Parathyroid adenoma (tissue), 2 donors: ENCODE data around the gene ABCC9.

Experiments used
- H2AFZ ChIP-seq: fragments of 300-600 bp; sonication (generic); one replicate; pipeline ENCODE4 v1.7.0; 2017; ENCODE audit warnings: antibody characterized with exemption, mild to moderate bottlenecking
- H3K27ac ChIP-seq: fragments of 300-600 bp; sonication (generic); one replicate; pipeline ENCODE4 v1.7.0; 2017
- H3K27me3 ChIP-seq: fragments of 300-600 bp; sonication (generic); one replicate; pipeline ENCODE4 v1.7.0; 2017; ENCODE audit warnings: low read length; ENCODE audit not compliant: control insufficient read depth, insufficient read depth
- H3K36me3 ChIP-seq: fragments of 300-600 bp; sonication (generic); one replicate; pipeline ENCODE4 v1.7.0; 2017; ENCODE audit warnings: low read length; ENCODE audit not compliant: control insufficient read depth, insufficient read depth
- H3K4me1 ChIP-seq: fragments of 300-600 bp; sonication (generic); one replicate; pipeline ENCODE4 v1.7.0; 2017; ENCODE audit warnings: control low read depth
- H3K4me2 ChIP-seq: fragments of 300-600 bp; sonication (generic); one replicate; pipeline ENCODE4 v1.7.0; 2017; ENCODE audit warnings: low read length
- H3K4me3 ChIP-seq: fragments of 300-600 bp; sonication (generic); one replicate; pipeline ENCODE4 v1.7.0; 2017; ENCODE audit warnings: low read depth, low read length
- H3K79me2 ChIP-seq: fragments of 300-600 bp; sonication (generic); one replicate; pipeline ENCODE4 v1.7.0; 2017; ENCODE audit warnings: control low read depth
- H3K9ac ChIP-seq: fragments of 300-600 bp; sonication (generic); one replicate; pipeline ENCODE4 v1.7.0; 2017; ENCODE audit warnings: mild to moderate bottlenecking
- H3K9me3 ChIP-seq: fragments of 300-600 bp; sonication (generic); one replicate; pipeline ENCODE4 v1.7.0; 2017; ENCODE audit warnings: low read length; ENCODE audit not compliant: control insufficient read depth
- TF ChIP-seq, protein P1 (sequence below): fragments of 300-600 bp; sonication (generic); IDR thresholded peaks from one replicate; pipeline ENCODE4 v1.7.0; 2017; ENCODE audit warnings: antibody characterized with exemption, mild to moderate bottlenecking
- donor health status: primary hyperparathyroidism.

ABCC9 gene

DNA sequence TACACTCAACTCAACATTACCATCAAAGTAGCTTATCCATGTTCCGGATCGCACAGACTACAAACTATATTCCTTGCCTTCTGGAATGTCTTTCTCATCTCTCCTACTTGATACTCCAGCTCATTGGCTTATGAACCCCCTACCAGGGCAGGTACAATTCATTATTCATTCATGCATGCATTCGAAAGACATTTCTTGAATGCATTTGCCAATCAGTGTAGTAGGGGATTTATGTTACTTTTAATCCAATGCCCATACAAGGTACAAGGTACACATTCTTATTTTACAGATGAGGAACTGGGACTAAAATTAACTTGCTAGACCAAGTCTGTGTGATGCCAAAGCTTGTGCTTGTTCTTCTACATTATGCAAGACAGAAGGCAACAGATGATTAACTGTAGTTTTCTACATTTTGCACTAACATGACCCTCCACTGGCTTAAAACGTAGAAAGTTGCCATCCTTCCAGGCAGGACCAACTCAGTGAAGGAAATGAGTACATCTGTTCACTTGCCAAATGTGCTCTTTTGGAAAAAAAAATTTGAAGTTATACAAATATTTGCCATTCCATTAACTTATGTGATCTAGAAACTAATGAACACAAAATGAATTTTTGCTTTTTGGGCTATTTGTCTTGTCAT lies 113.0 kb downstream of the ABCC9 start:
- Histone ChIP-seq H3K4me3 (no peak overlapping the region), H3K4me1 (no peaks in the 10 kb centered on the region)
- TF ChIP-seq, protein P1, sequence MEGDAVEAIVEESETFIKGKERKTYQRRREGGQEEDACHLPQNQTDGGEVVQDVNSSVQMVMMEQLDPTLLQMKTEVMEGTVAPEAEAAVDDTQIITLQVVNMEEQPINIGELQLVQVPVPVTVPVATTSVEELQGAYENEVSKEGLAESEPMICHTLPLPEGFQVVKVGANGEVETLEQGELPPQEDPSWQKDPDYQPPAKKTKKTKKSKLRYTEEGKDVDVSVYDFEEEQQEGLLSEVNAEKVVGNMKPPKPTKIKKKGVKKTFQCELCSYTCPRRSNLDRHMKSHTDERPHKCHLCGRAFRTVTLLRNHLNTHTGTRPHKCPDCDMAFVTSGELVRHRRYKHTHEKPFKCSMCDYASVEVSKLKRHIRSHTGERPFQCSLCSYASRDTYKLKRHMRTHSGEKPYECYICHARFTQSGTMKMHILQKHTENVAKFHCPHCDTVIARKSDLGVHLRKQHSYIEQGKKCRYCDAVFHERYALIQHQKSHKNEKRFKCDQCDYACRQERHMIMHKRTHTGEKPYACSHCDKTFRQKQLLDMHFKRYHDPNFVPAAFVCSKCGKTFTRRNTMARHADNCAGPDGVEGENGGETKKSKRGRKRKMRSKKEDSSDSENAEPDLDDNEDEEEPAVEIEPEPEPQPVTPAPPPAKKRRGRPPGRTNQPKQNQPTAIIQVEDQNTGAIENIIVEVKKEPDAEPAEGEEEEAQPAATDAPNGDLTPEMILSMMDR: no peak

DNA sequence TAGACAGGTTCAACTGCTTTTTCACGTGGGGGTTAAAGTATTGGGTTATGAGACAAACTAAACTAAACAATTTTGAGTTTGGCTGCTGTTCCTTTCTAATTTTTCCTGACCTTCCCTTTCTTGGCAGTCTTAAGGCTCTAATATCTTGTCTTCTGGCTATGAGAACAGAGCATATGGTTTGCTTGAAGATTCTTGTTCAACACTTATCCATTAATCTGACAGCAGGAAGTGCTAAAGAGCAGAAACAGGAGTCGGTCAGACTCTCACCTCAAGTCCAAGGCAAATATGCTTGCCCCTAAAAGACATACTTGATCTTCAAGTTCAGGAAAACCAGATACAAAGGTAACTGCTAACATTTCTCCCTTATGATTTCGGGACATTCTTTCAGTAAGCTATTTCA lies 114.1 kb downstream of the ABCC9 start:
- H3K9me3 ChIP-seq: no peaks in the 10 kb centered on the region
- H3K9ac ChIP-seq: no peak overlapping the region
- H3K79me2 ChIP-seq: no peaks in the 10 kb centered on the region
- H3K36me3 ChIP-seq: no peaks in the 10 kb centered on the region
- TF ChIP-seq, protein P1: no peak
- H3K4me2 ChIP-seq: no peak overlapping the region
- H3K27ac ChIP-seq: no peak overlapping the region
- no peak overlapping the region for H2AFZ ChIP-seq
- H3K4me1 ChIP-seq: no peaks in the 10 kb centered on the region
- no peak overlapping the region for H3K4me3 ChIP-seq
- no peaks in the 10 kb centered on the region for H3K27me3 ChIP-seq

More for the DNA sequence above, 113.0 kb downstream of the ABCC9 start:
- Histone ChIP-seq H2AFZ (no peak overlapping the region), H3K79me2 (no peaks in the 10 kb centered on the region), H3K36me3 (no peaks in the 10 kb centered on the region), H3K9ac (no peak overlapping the region), H3K9me3 (no peaks in the 10 kb centered on the region), H3K4me2 (no peak overlapping the region), H3K27me3 (no peaks in the 10 kb centered on the region), H3K27ac (no peak overlapping the region)

DNA sequence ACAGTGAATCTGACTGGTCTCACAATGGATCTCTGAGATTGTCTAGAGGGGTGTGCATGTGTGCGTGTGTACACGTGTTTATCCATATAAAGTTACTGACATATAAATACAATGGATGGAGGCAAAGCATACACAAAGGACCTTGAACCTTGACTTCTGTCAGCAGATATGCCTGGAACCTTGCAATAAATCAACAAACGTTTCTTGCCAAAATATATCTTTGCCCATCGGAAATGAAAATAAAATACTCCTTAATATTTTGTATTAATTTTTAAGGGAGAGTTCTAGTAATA lies 114.7 kb downstream of the ABCC9 start:
- Histone ChIP-seq H3K4me1 (no peaks in the 10 kb centered on the region), H3K27me3 (no peaks in the 10 kb centered on the region), H3K9ac (no peak overlapping the region), H3K79me2 (no peaks in the 10 kb centered on the region), H3K9me3 (no peaks in the 10 kb centered on the region), H3K36me3 (no peaks in the 10 kb centered on the region), H2AFZ (no peak overlapping the region), H3K27ac (no peak overlapping the region), H3K4me2 (no peak overlapping the region), H3K4me3 (no peak overlapping the region)
- TF ChIP-seq, protein P1: no peak

- Histone ChIP-seq H3K9ac (no peak overlapping the region), H3K36me3 (no peaks in the 10 kb centered on the region), H2AFZ (no peak overlapping the region), H3K79me2 (no peaks in the 10 kb centered on the region), H3K4me2 (no peak overlapping the region), H3K27me3 (no peaks in the 10 kb centered on the region), H3K4me1 (no peaks in the 10 kb centered on the region), H3K9me3 (no peaks in the 10 kb centered on the region), H3K4me3 (no peak overlapping the region), H3K27ac (no peak overlapping the region)
- TF ChIP-seq, protein P1: no peak
Measured at GRCh38 chr12:21825886-21826617, 115.2 kb downstream of the ABCC9 start.

DNA sequence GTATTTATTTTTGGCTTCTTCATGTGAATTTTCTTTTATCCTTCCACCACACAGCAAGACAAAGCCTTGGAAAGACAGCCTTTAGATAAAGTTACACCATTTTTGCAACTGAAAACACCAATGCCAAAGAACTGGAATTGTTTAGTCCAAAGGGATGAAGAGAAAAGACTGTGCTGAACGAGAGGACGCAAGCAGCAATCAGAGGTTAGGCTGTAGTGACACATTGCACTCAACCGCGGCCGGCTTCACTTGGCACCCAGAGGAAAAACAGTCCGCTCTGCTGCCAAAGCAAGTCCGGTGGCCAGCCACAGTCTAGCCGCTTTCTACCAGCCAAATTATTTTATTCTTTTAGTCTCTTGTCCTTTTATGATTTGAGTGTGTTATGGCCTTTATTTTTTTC lies 117.6 kb downstream of the ABCC9 start:
- H3K79me2 ChIP-seq: no peaks in the 10 kb centered on the region
- H3K27ac ChIP-seq: no peak overlapping the region
- H3K4me1 ChIP-seq: no peaks in the 10 kb centered on the region
- H3K27me3 ChIP-seq: no peaks in the 10 kb centered on the region
- no peak overlapping the region for H3K4me3 ChIP-seq
- H3K9ac ChIP-seq: no peak overlapping the region
- H3K36me3 ChIP-seq: no peaks in the 10 kb centered on the region
- TF ChIP-seq, protein P1: no peak
- H3K4me2 ChIP-seq: no peak overlapping the region
- H3K9me3 ChIP-seq: no peaks in the 10 kb centered on the region
- peak overlapping the region; percentile 6 for H2AFZ ChIP-seq
